ENCODE measurements around the gene ZNF521. TPM values are rescaled to one million over a fixed set of nuclear protein-coding genes. Genes with fewer than 3 reads are reported as not detected.

The ZNF521 gene
- total RNA-seq, 1 donor from 2014 or later, result 48.0 TPM

- Histone ChIP-seq H3K27me3 (ENCODE audit: insufficient read depth, low read length) (no peaks in the 10 kb centered on the region), H3K4me3 (ENCODE audit: insufficient read depth, low read depth, low read length) (no peak overlapping the region), H3K36me3 (ENCODE audit: insufficient read depth, low read length) (no peaks in the 10 kb centered on the region), H3K4me2 (ENCODE audit: low read length) (no peak overlapping the region), H2AFZ (ENCODE audit: low read depth, low read length) (no peak overlapping the region), H3K9ac (ENCODE audit: low read length) (no peak overlapping the region), H3K27ac (ENCODE audit: low read depth, low read length) (no peak overlapping the region), H3K9me3 (ENCODE audit: insufficient read depth, low read depth, low read length) (no peaks in the 10 kb centered on the region), H3K79me2 (ENCODE audit: insufficient read depth, low read length) (no peaks in the 10 kb centered on the region), H4K20me1 (ENCODE audit: insufficient read depth, low read length) (no peaks in the 10 kb centered on the region), H3K4me1 (ENCODE audit: insufficient read depth, low read length) (no peaks in the 10 kb centered on the region)
- Mint-ChIP-seq H3K4me1 (ENCODE audit: low read depth, unreplicated experiment) (peaks cover 5% of the 10 kb centered on the region), H3K27me3 (ENCODE audit: low read depth, unreplicated experiment) (no peaks in the 10 kb centered on the region), H3K27ac (ENCODE audit: unreplicated experiment) (no peak overlapping the region), H3K9me3 (ENCODE audit: unreplicated experiment) (no peaks in the 10 kb centered on the region), H3K4me3 (ENCODE audit: unreplicated experiment) (no peak overlapping the region), H3K36me3 (ENCODE audit: low read depth, unreplicated experiment) (peaks cover 36% of the 10 kb centered on the region)
- no peak for TF ChIP-seq CTCF (IDR thresholded peaks at IDR 0.05; ENCODE audit: insufficient read depth, low read depth, low read length)
- TF ChIP-seq EZH2 (IDR thresholded peaks at IDR 0.05; ENCODE audit: insufficient read depth, low read length), result no peak
- no peak for FAIRE-seq
- no peak for DNase-seq (ENCODE audit: low read depth)
Measured at GRCh38 chr18:25223211-25223610, 128.8 kb downstream of the ZNF521 start.

GRCh38 chr18:25222648-25223047, 129.3 kb downstream of the ZNF521 start:
- Histone ChIP-seq H4K20me1 (ENCODE audit: insufficient read depth, low read length) (no peaks in the 10 kb centered on the region), H3K4me3 (ENCODE audit: insufficient read depth, low read depth, low read length) (no peak overlapping the region), H3K9me3 (ENCODE audit: insufficient read depth, low read depth, low read length) (no peaks in the 10 kb centered on the region), H3K36me3 (ENCODE audit: insufficient read depth, low read length) (no peaks in the 10 kb centered on the region), H3K4me1 (ENCODE audit: insufficient read depth, low read length) (no peaks in the 10 kb centered on the region), H3K27ac (ENCODE audit: low read depth, low read length) (no peak overlapping the region), H3K79me2 (ENCODE audit: insufficient read depth, low read length) (no peaks in the 10 kb centered on the region), H2AFZ (ENCODE audit: low read depth, low read length) (no peak overlapping the region), H3K27me3 (ENCODE audit: insufficient read depth, low read length) (no peaks in the 10 kb centered on the region), H3K4me2 (ENCODE audit: low read length) (no peak overlapping the region), H3K9ac (ENCODE audit: low read length) (no peak overlapping the region)
- no peaks in the 10 kb centered on the region for H3K27me3 Mint-ChIP-seq (ENCODE audit: low read depth, unreplicated experiment)
- peaks cover 38% of the 10 kb centered on the region for H3K36me3 Mint-ChIP-seq (ENCODE audit: low read depth, unreplicated experiment)
- H3K9me3 Mint-ChIP-seq (ENCODE audit: unreplicated experiment), result no peaks in the 10 kb centered on the region
- peaks cover 5% of the 10 kb centered on the region for H3K4me1 Mint-ChIP-seq (ENCODE audit: low read depth, unreplicated experiment)
- H3K4me3 Mint-ChIP-seq (ENCODE audit: unreplicated experiment), result no peak overlapping the region
- H3K27ac Mint-ChIP-seq (ENCODE audit: unreplicated experiment), result no peak overlapping the region
- TF ChIP-seq EZH2 (IDR thresholded peaks at IDR 0.05; ENCODE audit: insufficient read depth, low read length), result no peak
- no peak for FAIRE-seq
- no peak for DNase-seq (ENCODE audit: low read depth)

- Mint-ChIP-seq H3K27me3 (ENCODE audit: low read depth, unreplicated experiment) (no peaks in the 10 kb centered on the region), H3K27ac (ENCODE audit: unreplicated experiment) (no peak overlapping the region), H3K36me3 (ENCODE audit: low read depth, unreplicated experiment) (no peaks in the 10 kb centered on the region), H3K9me3 (ENCODE audit: unreplicated experiment) (no peaks in the 10 kb centered on the region), H3K4me3 (ENCODE audit: unreplicated experiment) (no peak overlapping the region), H3K4me1 (ENCODE audit: low read depth, unreplicated experiment) (peaks cover 1% of the 10 kb centered on the region)
- Histone ChIP-seq H3K4me1 (ENCODE audit: insufficient read depth, low read length) (no peaks in the 10 kb centered on the region), H4K20me1 (ENCODE audit: insufficient read depth, low read length) (no peaks in the 10 kb centered on the region), H2AFZ (ENCODE audit: low read depth, low read length) (no peak overlapping the region), H3K27me3 (ENCODE audit: insufficient read depth, low read length) (no peaks in the 10 kb centered on the region), H3K4me3 (ENCODE audit: insufficient read depth, low read depth, low read length) (no peak overlapping the region), H3K4me2 (ENCODE audit: low read length) (no peak overlapping the region), H3K9ac (ENCODE audit: low read length) (no peak overlapping the region), H3K36me3 (ENCODE audit: insufficient read depth, low read length) (no peaks in the 10 kb centered on the region), H3K27ac (ENCODE audit: low read depth, low read length) (no peak overlapping the region), H3K79me2 (ENCODE audit: insufficient read depth, low read length) (no peaks in the 10 kb centered on the region), H3K9me3 (ENCODE audit: insufficient read depth, low read depth, low read length) (no peaks in the 10 kb centered on the region)
- no peak for TF ChIP-seq EZH2 (IDR thresholded peaks at IDR 0.05; ENCODE audit: insufficient read depth, low read length)
- no peak for TF ChIP-seq CTCF (IDR thresholded peaks at IDR 0.05; ENCODE audit: insufficient read depth, low read depth, low read length)
- no peak for DNase-seq (ENCODE audit: low read depth)
- FAIRE-seq, result no peak
Measured at GRCh38 chr18:25210622-25211021, 141.3 kb downstream of the ZNF521 start.
